HEK293 (cell line): ENCODE data around the gene DNAJC6.

Source experiments
- BCL11B ChIP-seq: fragments of 450-650 bp; formaldehyde crosslinking; IDR thresholded peaks from 2 replicates; pipeline ENCODE4 v1.5.1; 2016; ENCODE audit warnings: low read depth, missing biosample characterization, missing genetic modification characterization
- CTCF ChIP-seq: fragments of 450-650 bp; formaldehyde crosslinking; IDR thresholded peaks from 2 replicates; pipeline ENCODE4 v1.5.1; 2016; ENCODE audit warnings: missing biosample characterization, missing genetic modification characterization
- ZBTB8A ChIP-seq: fragments of 450-650 bp; formaldehyde crosslinking; IDR thresholded peaks from 2 replicates; pipeline ENCODE4 v1.5.1; 2016; ENCODE audit warnings: missing biosample characterization, missing genetic modification characterization
- ZNF292 ChIP-seq: fragments of 450-650 bp; formaldehyde crosslinking; IDR thresholded peaks from 2 replicates; pipeline ENCODE4 v1.5.1; 2016; ENCODE audit warnings: low read depth, missing biosample characterization, missing genetic modification characterization, borderline replicate concordance
- ZNF768 ChIP-seq: fragments of 450-650 bp; formaldehyde crosslinking; IDR thresholded peaks from 2 replicates; pipeline ENCODE4 v1.5.1; 2018; ENCODE audit warnings: missing biosample characterization, mild to moderate bottlenecking, missing genetic modification characterization
- ZNF776 ChIP-seq: fragments of 450-650 bp; formaldehyde crosslinking; IDR thresholded peaks from 2 replicates; pipeline ENCODE4 v1.5.0; 2017; ENCODE audit warnings: missing biosample characterization, missing genetic modification characterization, borderline replicate concordance

GRCh38 chr1:65316233-65316632 is 6.9 kb downstream of the DNAJC6 start:
- TF ChIP-seq CTCF (tag by site-specific recombination) (no peak), ZNF776 (tag by site-specific recombination) (no peak), BCL11B (tag by site-specific recombination) (no peak), ZNF768 (tag by site-specific recombination) (no peak), ZNF292 (tag by site-specific recombination) (no peak), ZBTB8A (tag by site-specific recombination) (no peak)
